A673 (cell line): Measurements from ENCODE around the gene KNDC1. TPM values are rescaled to one million over a fixed set of nuclear protein-coding genes. Genes with fewer than 3 reads are reported as not detected.

ENCODE experiments used
- BruUV-seq: library from RNA; stranded (reverse); fragments of 400-500 nt; replicated peaks from 2 replicates; lab custom pipeline; 2021; lab: Mats Ljungman, UMichigan
- CTCF ChIA-PET: fragments of 300-600 bp; sonication (Branson Sonifier 250); formaldehyde crosslinking; loops from one replicate; lab custom pipeline; 2022; ENCODE audit warnings: antibody characterized with exemption; lab: Charles Lee
- POLR2A ChIA-PET: fragments of 300-600 bp; sonication (Branson Sonifier 250); formaldehyde crosslinking; loops from one replicate; lab custom pipeline; 2022; ENCODE audit warnings: antibody characterized with exemption; ENCODE audit not compliant: low non-redundant PET; lab: Charles Lee
- DNase-seq: peaks from one replicate; pipeline ENCODE4 v3.0.0-alpha.2; 2015; ENCODE audit warnings: low spot score
- H3K27ac ChIP-seq: fragments of 200-600 bp; sonication (generic); 2 replicates; pipeline ENCODE4 v1.5.1; 2016; ENCODE audit warnings: mixed run types, low read depth, mild to moderate bottlenecking, mixed read lengths, antibody characterized with exemption, low read length; ENCODE audit not compliant: poor library complexity, severe bottlenecking
- H3K27me3 ChIP-seq: fragments of 200-600 bp; sonication (generic); replicated peaks from 2 replicates; pipeline ENCODE4 v1.6.1; 2017; ENCODE audit warnings: mixed run types, low read depth, mild to moderate bottlenecking, mixed read lengths, antibody characterized with exemption, low read length; ENCODE audit not compliant: insufficient read depth, poor library complexity
- H3K36me3 ChIP-seq: fragments of 200-600 bp; sonication (generic); 2 replicates; pipeline ENCODE4 v1.6.1; 2016; ENCODE audit warnings: mixed run types, mild to moderate bottlenecking, mixed read lengths, antibody characterized with exemption, low read length; ENCODE audit not compliant: insufficient read depth, poor library complexity, severe bottlenecking
- H3K4me1 ChIP-seq: fragments of 200-600 bp; sonication (generic); 2 replicates; pipeline ENCODE4 v1.6.1; 2017; ENCODE audit warnings: mixed run types, mild to moderate bottlenecking, mixed read lengths, antibody characterized with exemption, low read length; ENCODE audit not compliant: insufficient read depth, poor library complexity, severe bottlenecking
- H3K4me3 ChIP-seq: fragments of 200-600 bp; sonication (generic); 2 replicates; pipeline ENCODE4 v1.5.1; 2016; ENCODE audit warnings: low read depth, mixed run types, mild to moderate bottlenecking, mixed read lengths, low read length; ENCODE audit not compliant: poor library complexity, severe bottlenecking
- H3K9me3 ChIP-seq: fragments of 200-600 bp; sonication (generic); 2 replicates; pipeline ENCODE4 v1.6.1; 2016; ENCODE audit warnings: mixed run types, low read depth, mild to moderate bottlenecking, mixed read lengths, antibody characterized with exemption, low read length; ENCODE audit not compliant: poor library complexity, severe bottlenecking
- CTCF ChIP-seq: fragments of 300-800, 200-600 bp; sonication (generic); conservative IDR thresholded peaks from 2 replicates; pipeline ENCODE4 v1.5.1; 2017; ENCODE audit warnings: low read depth, mild to moderate bottlenecking, antibody characterized with exemption, low read length, moderate library complexity, mixed read lengths
- EZH2 ChIP-seq: fragments of 200-600 bp; sonication (generic); IDR thresholded peaks from 2 replicates; pipeline ENCODE4 v1.6.1; 2017; ENCODE audit warnings: borderline replicate concordance, low read depth, mild to moderate bottlenecking, mixed read lengths, antibody characterized with exemption, low read length; ENCODE audit not compliant: poor library complexity, severe bottlenecking
- intact Hi-C: fragments of 100-400 bp; cut with micrococcal nuclease; formaldehyde crosslinking; loops from one replicate; pipeline ENCODE4 v1.10.0; 2022; ENCODE audit not compliant: unreplicated experiment
- total RNA-seq: library from RNA; stranded (reverse); gene quantifications from 2 replicates; pipeline ENCODE4 v1.2.3, GENCODE V29; 2021

Gene KNDC1
- total RNA-seq, 1 experiment from 2014 or later: not detected

- ChIA-PET CTCF (no interaction called here), POLR2A (no interaction called here)
- Histone ChIP-seq H3K4me3 (no peak overlapping the region), H3K27me3 (peaks cover 17% of the 10 kb centered on the region), H3K36me3 (no peaks in the 10 kb centered on the region), H3K9me3 (no peaks in the 10 kb centered on the region), H3K27ac (no peak overlapping the region), H3K4me1 (no peaks in the 10 kb centered on the region)
- BruUV-seq: no TSS peak
- intact Hi-C loops: no loop called here
- DNase-seq: no peak
- no peak for TF ChIP-seq EZH2
- TF ChIP-seq CTCF: no peak
Measured at GRCh38 chr10:133209641-133210040, 49.6 kb downstream of the KNDC1 start.

- Histone ChIP-seq H3K9me3 (no peaks in the 10 kb centered on the region), H3K27me3 (peaks cover 15% of the 10 kb centered on the region), H3K4me3 (no peak overlapping the region), H3K27ac (no peak overlapping the region), H3K4me1 (no peaks in the 10 kb centered on the region), H3K36me3 (no peaks in the 10 kb centered on the region)
- ChIA-PET POLR2A (no interaction called here), CTCF (no interaction called here)
- BruUV-seq: no TSS peak
- DNase-seq: no peak
- TF ChIP-seq EZH2: no peak
- TF ChIP-seq CTCF: no peak
- intact Hi-C loops: no loop called here
Measured at GRCh38 chr10:133210398-133211140, 50.5 kb downstream of the KNDC1 start.

GRCh38 chr10:133211141-133211830, 51.3 kb downstream of the KNDC1 start:
- ChIA-PET POLR2A (no interaction called here), CTCF (no interaction called here)
- TF ChIP-seq CTCF: no peak
- no peak for TF ChIP-seq EZH2
- H3K4me3 ChIP-seq: no peak overlapping the region
- DNase-seq: no peak
- H3K36me3 ChIP-seq: no peaks in the 10 kb centered on the region
- H3K27ac ChIP-seq: no peak overlapping the region
- intact Hi-C loops: no loop called here
- no peaks in the 10 kb centered on the region for H3K4me1 ChIP-seq
- H3K9me3 ChIP-seq: no peaks in the 10 kb centered on the region
- H3K27me3 ChIP-seq: peaks cover 21% of the 10 kb centered on the region
- BruUV-seq: no TSS peak
